Liver (tissue), 9 donors: ENCODE measurements around the gene CEP85L. TPM values are rescaled to one million over a fixed set of nuclear protein-coding genes. Genes with fewer than 3 reads are reported as not detected.

Experiments
- DNase-seq: peaks from one replicate; pipeline ENCODE4 v3.0.0-alpha.2; 2017; ENCODE audit warnings: low spot score
- H3K27ac ChIP-seq, 2 donors: one replicate each; pipeline ENCODE4 v1.7.0; 2013; ENCODE audit warnings: inconsistent platforms in 2 of 2, low read length in 2 of 2, control low read depth in 1 of 2, low read depth in 1 of 2, mild to moderate bottlenecking in 1 of 2
- H3K27me3 ChIP-seq, 4 donors: one replicate each; pipeline versions ENCODE4 v1.6.1 to v1.7.0; 2013; ENCODE audit warnings: low read length in 3 of 4, inconsistent platforms in 1 of 4, mild to moderate bottlenecking in 1 of 4, moderate library complexity in 1 of 4; ENCODE audit not compliant: control insufficient read depth in 4 of 4, insufficient read depth in 4 of 4
- H3K36me3 ChIP-seq, 4 donors: one replicate each; pipeline versions ENCODE4 v1.6.1 to v1.7.0; 2013; ENCODE audit warnings: low read length in 3 of 4, mild to moderate bottlenecking in 3 of 4, low read depth in 1 of 4, moderate library complexity in 1 of 4; ENCODE audit not compliant: control insufficient read depth in 4 of 4, insufficient read depth in 3 of 4
- H3K4me1 ChIP-seq, 4 donors: one replicate each; pipeline versions ENCODE4 v1.6.1 to v1.7.0; 2013; ENCODE audit warnings: low read length in 3 of 4, mild to moderate bottlenecking in 3 of 4, moderate library complexity in 1 of 4; ENCODE audit not compliant: control insufficient read depth in 4 of 4, insufficient read depth in 4 of 4
- H3K4me3 ChIP-seq, 3 donors: one replicate each; pipeline versions ENCODE4 v1.6.1 to v1.7.0; 2013; ENCODE audit warnings: low read length in 3 of 3, control low read depth in 1 of 3, low read depth in 1 of 3, mild to moderate bottlenecking in 1 of 3
- H3K9ac ChIP-seq, 2 donors: one replicate each; pipeline ENCODE4 v1.7.0; 2013; ENCODE audit warnings: low read length in 2 of 2, mild to moderate bottlenecking in 2 of 2, moderate library complexity in 2 of 2, control low read depth in 1 of 2, low read depth in 1 of 2
- H3K9me3 ChIP-seq, 4 donors: one replicate each; pipeline versions ENCODE4 v1.6.1 to v1.7.0; 2013; ENCODE audit warnings: low read length in 3 of 4; ENCODE audit not compliant: control insufficient read depth in 4 of 4
- EGR1 ChIP-seq, 2 donors: IDR thresholded peaks; 2 replicates each; pipeline ENCODE4 v1.6.1; 2016 to 2018; ENCODE audit warnings: antibody characterized with exemption in 2 of 2, low read depth in 2 of 2
- FOXA1 ChIP-seq: IDR thresholded peaks from 2 replicates; pipeline ENCODE4 v1.6.1; 2016; ENCODE audit warnings: antibody characterized with exemption
- FOXA2 ChIP-seq: IDR thresholded peaks from 2 replicates; pipeline ENCODE4 v1.6.1; 2016; ENCODE audit warnings: antibody characterized with exemption
- GABPA ChIP-seq, 2 donors: IDR thresholded peaks in 1 of 2; conservative IDR thresholded peaks in 1 of 2; 2 replicates each; pipeline ENCODE4 v1.6.1; 2016; ENCODE audit warnings: antibody characterized with exemption in 2 of 2, mild to moderate bottlenecking in 1 of 2, moderate library complexity in 1 of 2
- HNF4A ChIP-seq, 2 donors: conservative IDR thresholded peaks; 2 replicates each; pipeline ENCODE4 v1.6.1; 2016; ENCODE audit warnings: antibody characterized with exemption in 2 of 2, mild to moderate bottlenecking in 2 of 2
- HNF4G ChIP-seq: IDR thresholded peaks from 2 replicates; pipeline ENCODE4 v1.6.1; 2016; ENCODE audit warnings: antibody characterized with exemption
- JUND ChIP-seq, 2 donors: IDR thresholded peaks; 2 replicates each; pipeline ENCODE4 v1.6.1; 2016; ENCODE audit warnings: antibody characterized with exemption in 2 of 2
- NR2F2 ChIP-seq: IDR thresholded peaks from 2 replicates; pipeline ENCODE4 v1.6.1; 2016; ENCODE audit warnings: antibody characterized with exemption
- RAD21 ChIP-seq, 2 donors: IDR thresholded peaks; 2 replicates each; pipeline ENCODE4 v1.6.1; 2016; ENCODE audit warnings: antibody characterized with exemption in 2 of 2, mild to moderate bottlenecking in 2 of 2
- RXRA ChIP-seq, 2 donors: IDR thresholded peaks; 2 replicates each; pipeline ENCODE4 v1.6.1; 2017 to 2018; ENCODE audit warnings: antibody characterized with exemption in 2 of 2, mild to moderate bottlenecking in 1 of 2
- SP1 ChIP-seq: IDR thresholded peaks from 2 replicates; pipeline ENCODE4 v1.6.1; 2018; ENCODE audit warnings: antibody characterized with exemption, mild to moderate bottlenecking
- TAF1 ChIP-seq: conservative IDR thresholded peaks from 2 replicates; pipeline ENCODE4 v1.6.1; 2016; ENCODE audit warnings: antibody characterized with exemption, mild to moderate bottlenecking
- YY1 ChIP-seq: IDR thresholded peaks from 2 replicates; pipeline ENCODE4 v1.6.1; 2016; ENCODE audit warnings: antibody characterized with exemption, mild to moderate bottlenecking
- WGBS: extraction: QIAGEN DNeasy Blood & Tissue Kit; methylation state at CpG from one replicate; pipeline ENCODE4 v1.1.7; 2013; 5-methylcytosine and 5-hydroxymethylcytosine counted together
- polyA plus RNA-seq, 2 donors: library from polyadenylated mRNA; stranded (reverse) in 1 of 2; unstranded in 1 of 2; fragments of 200-250 nt in 1 of 2; fragments of >200 nt in 1 of 2; fragmentation: Nextera tagmentation in 1 of 2; extraction: Ambion mirVana in 1 of 2; gene quantifications; one replicate each; pipeline versions ENCODE4 v1.2.1 to v1.2.3, GENCODE V29; 2013 to 2015
- total RNA-seq, 2 donors: library from RNA; depleted of rRNA; stranded (reverse); fragments of >200 nt; gene quantifications; one replicate each; pipeline ENCODE4 v1.2.3, GENCODE V29; 2014
- TF ChIP-seq, protein P1 (sequence below): IDR thresholded peaks from 2 replicates; pipeline ENCODE4 v1.6.1; 2016; ENCODE audit warnings: antibody characterized with exemption, mild to moderate bottlenecking
- TF ChIP-seq, protein P2 (sequence below): IDR thresholded peaks from 2 replicates; pipeline ENCODE4 v1.6.1; 2016; ENCODE audit warnings: antibody characterized with exemption
- TF ChIP-seq, protein P3 (sequence below): IDR thresholded peaks from 2 replicates; pipeline ENCODE4 v1.6.1; 2016; ENCODE audit warnings: antibody characterized with exemption
- TF ChIP-seq, protein P4 (sequence below): IDR thresholded peaks from 2 replicates; pipeline ENCODE4 v1.6.1; 2016; ENCODE audit warnings: antibody characterized with exemption
- TF ChIP-seq, protein P5 (sequence below): fragments of 150-350 bp; IDR thresholded peaks from 2 replicates; pipeline ENCODE4 v1.5.1; 2017; ENCODE audit warnings: improper control_type of control experiment, low read depth, low read length; ENCODE audit not compliant: missing input control
- donor health status: healthy.
- donor health status: healthy.
- donor health status: healthy.
- donor health status: healthy.
- donor health status: healthy.

CEP85L gene
- total and polyA plus RNA-seq, 4 donors = 0.40 to 6.4 (median 2.3) TPM

DNA sequence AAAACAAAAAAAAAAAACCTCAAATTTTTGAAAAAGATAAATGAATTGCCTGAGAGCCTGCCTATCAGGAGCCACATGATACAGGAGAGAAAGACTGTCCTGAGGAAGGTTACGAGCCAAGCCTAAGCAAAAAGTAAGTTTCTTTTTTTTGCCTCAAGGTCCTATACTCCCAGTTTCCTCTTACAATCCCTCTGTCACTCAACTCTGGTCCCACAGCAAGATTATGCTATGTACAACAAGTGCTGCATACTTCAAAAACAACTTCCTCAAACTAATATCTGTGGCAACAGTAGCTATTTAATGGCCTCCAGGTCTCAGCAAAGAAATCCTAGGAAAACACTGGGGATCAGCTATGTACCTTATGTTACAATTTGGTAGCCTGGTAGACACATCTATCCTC is 56.5 kb downstream of the CEP85L start:
- Histone ChIP-seq H3K27me3 (no peaks in the 10 kb centered on the region), H3K36me3 (no peaks in the 10 kb centered on the region), H3K4me3 (no peak overlapping the region), H3K9ac (no peak overlapping the region), H3K4me1 (peaks cover 0 to 7% (median 0%) of the 10 kb centered on the region in 4 donors), H3K9me3 (no peaks in the 10 kb centered on the region), H3K27ac (no peak overlapping the region)
- no peak for TF ChIP-seq TAF1
- TF ChIP-seq, protein P1, sequence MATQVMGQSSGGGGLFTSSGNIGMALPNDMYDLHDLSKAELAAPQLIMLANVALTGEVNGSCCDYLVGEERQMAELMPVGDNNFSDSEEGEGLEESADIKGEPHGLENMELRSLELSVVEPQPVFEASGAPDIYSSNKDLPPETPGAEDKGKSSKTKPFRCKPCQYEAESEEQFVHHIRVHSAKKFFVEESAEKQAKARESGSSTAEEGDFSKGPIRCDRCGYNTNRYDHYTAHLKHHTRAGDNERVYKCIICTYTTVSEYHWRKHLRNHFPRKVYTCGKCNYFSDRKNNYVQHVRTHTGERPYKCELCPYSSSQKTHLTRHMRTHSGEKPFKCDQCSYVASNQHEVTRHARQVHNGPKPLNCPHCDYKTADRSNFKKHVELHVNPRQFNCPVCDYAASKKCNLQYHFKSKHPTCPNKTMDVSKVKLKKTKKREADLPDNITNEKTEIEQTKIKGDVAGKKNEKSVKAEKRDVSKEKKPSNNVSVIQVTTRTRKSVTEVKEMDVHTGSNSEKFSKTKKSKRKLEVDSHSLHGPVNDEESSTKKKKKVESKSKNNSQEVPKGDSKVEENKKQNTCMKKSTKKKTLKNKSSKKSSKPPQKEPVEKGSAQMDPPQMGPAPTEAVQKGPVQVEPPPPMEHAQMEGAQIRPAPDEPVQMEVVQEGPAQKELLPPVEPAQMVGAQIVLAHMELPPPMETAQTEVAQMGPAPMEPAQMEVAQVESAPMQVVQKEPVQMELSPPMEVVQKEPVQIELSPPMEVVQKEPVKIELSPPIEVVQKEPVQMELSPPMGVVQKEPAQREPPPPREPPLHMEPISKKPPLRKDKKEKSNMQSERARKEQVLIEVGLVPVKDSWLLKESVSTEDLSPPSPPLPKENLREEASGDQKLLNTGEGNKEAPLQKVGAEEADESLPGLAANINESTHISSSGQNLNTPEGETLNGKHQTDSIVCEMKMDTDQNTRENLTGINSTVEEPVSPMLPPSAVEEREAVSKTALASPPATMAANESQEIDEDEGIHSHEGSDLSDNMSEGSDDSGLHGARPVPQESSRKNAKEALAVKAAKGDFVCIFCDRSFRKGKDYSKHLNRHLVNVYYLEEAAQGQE = no peak
- TF ChIP-seq HNF4A (conservative IDR thresholded peaks at IDR 0.05) = no peak
- TF ChIP-seq HNF4G = no peak
- TF ChIP-seq, protein P2, sequence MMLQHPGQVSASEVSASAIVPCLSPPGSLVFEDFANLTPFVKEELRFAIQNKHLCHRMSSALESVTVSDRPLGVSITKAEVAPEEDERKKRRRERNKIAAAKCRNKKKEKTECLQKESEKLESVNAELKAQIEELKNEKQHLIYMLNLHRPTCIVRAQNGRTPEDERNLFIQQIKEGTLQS = no peak
- no peak for TF ChIP-seq SP1
- TF ChIP-seq EGR1 (IDR thresholded peaks at IDR 0.05; ENCODE audit: low read depth in 2 of 2) = no peak
- TF ChIP-seq FOXA1 = no peak
- no peak for TF ChIP-seq NR2F2
- no peak for TF ChIP-seq JUND (IDR thresholded peaks at IDR 0.05)
- TF ChIP-seq FOXA2 = no peak
- TF ChIP-seq, protein P3, sequence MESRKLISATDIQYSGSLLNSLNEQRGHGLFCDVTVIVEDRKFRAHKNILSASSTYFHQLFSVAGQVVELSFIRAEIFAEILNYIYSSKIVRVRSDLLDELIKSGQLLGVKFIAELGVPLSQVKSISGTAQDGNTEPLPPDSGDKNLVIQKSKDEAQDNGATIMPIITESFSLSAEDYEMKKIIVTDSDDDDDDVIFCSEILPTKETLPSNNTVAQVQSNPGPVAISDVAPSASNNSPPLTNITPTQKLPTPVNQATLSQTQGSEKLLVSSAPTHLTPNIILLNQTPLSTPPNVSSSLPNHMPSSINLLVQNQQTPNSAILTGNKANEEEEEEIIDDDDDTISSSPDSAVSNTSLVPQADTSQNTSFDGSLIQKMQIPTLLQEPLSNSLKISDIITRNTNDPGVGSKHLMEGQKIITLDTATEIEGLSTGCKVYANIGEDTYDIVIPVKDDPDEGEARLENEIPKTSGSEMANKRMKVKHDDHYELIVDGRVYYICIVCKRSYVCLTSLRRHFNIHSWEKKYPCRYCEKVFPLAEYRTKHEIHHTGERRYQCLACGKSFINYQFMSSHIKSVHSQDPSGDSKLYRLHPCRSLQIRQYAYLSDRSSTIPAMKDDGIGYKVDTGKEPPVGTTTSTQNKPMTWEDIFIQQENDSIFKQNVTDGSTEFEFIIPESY = no peak
- TF ChIP-seq GABPA (IDR thresholded peaks at IDR 0.05 in 1 of 2, conservative IDR thresholded peaks at IDR 0.05 in 1 of 2) = no peak
- no peak for TF ChIP-seq RAD21 (IDR thresholded peaks at IDR 0.05)
- TF ChIP-seq YY1 = no peak
- no peak for TF ChIP-seq RXRA (IDR thresholded peaks at IDR 0.05)
- TF ChIP-seq, protein P4, sequence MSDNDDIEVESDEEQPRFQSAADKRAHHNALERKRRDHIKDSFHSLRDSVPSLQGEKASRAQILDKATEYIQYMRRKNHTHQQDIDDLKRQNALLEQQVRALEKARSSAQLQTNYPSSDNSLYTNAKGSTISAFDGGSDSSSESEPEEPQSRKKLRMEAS = no peak
- TF ChIP-seq, protein P5, sequence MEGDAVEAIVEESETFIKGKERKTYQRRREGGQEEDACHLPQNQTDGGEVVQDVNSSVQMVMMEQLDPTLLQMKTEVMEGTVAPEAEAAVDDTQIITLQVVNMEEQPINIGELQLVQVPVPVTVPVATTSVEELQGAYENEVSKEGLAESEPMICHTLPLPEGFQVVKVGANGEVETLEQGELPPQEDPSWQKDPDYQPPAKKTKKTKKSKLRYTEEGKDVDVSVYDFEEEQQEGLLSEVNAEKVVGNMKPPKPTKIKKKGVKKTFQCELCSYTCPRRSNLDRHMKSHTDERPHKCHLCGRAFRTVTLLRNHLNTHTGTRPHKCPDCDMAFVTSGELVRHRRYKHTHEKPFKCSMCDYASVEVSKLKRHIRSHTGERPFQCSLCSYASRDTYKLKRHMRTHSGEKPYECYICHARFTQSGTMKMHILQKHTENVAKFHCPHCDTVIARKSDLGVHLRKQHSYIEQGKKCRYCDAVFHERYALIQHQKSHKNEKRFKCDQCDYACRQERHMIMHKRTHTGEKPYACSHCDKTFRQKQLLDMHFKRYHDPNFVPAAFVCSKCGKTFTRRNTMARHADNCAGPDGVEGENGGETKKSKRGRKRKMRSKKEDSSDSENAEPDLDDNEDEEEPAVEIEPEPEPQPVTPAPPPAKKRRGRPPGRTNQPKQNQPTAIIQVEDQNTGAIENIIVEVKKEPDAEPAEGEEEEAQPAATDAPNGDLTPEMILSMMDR = no peak
- no peak for DNase-seq
- WGBS = 84% methylated on average over 1 of the region's 1 CpG
